Measurements from ENCODE around the gene SHISAL2A.

GRCh38 chr1:52667984-52668383 is 35.0 kb downstream of the SHISAL2A start:
- TF ChIP-seq CTCF (IDR thresholded peaks at IDR 0.05 in 2 of 3, conservative IDR thresholded peaks at IDR 0.05 in 1 of 3; ENCODE audit: control insufficient read depth in 2 of 3, extremely low read depth in 1 of 3, insufficient read depth in 1 of 3, low read depth in 3 of 3, low read length in 3 of 3), result no peak
- no peak for TF ChIP-seq ESRRA (IDR thresholded peaks at IDR 0.05; ENCODE audit: low read length)
- TF ChIP-seq RAD21 (IDR thresholded peaks at IDR 0.05; ENCODE audit: insufficient read depth, low read depth, low read length), result no peak
- TF ChIP-seq REST (IDR thresholded peaks at IDR 0.05; ENCODE audit: low read depth, low read length), result no peak
- no peak for TF ChIP-seq EP300 (IDR thresholded peaks at IDR 0.05; ENCODE audit: borderline replicate concordance in 1 of 2, control insufficient read depth in 1 of 2, low read depth in 2 of 2, low read length in 2 of 2)
- no peak for TF ChIP-seq TARDBP (IDR thresholded peaks at IDR 0.05; ENCODE audit: borderline replicate concordance)
- TF ChIP-seq SP1 (IDR thresholded peaks at IDR 0.05; ENCODE audit: low read depth, low read length), result no peak
- no peak for TF ChIP-seq FOS (IDR thresholded peaks at IDR 0.05; ENCODE audit: borderline replicate concordance, extremely low read depth, insufficient read length)
- no peak for TF ChIP-seq ZNF592 (IDR thresholded peaks at IDR 0.05)
- TF ChIP-seq CBFB (IDR thresholded peaks at IDR 0.05; ENCODE audit: low read depth), result no peak
- no peak for TF ChIP-seq BACH1 (IDR thresholded peaks at IDR 0.05; ENCODE audit: borderline replicate concordance)
- no peak for TF ChIP-seq MYB (IDR thresholded peaks at IDR 0.05; ENCODE audit: borderline replicate concordance, low read depth, low read length)
- TF ChIP-seq SREBF1 (IDR thresholded peaks at IDR 0.05; ENCODE audit: low read length), result no peak
- no peak for TF ChIP-seq CHD1 (IDR thresholded peaks at IDR 0.05; ENCODE audit: low read depth, low read length)
